Mucosa of gallbladder (tissue), 1 donor: ENCODE results near the gene ALG3. TPM values are rescaled to one million over a fixed set of nuclear protein-coding genes. Genes with fewer than 3 reads are reported as not detected.

ENCODE experiments used
- DNase-seq: peaks from one replicate; pipeline ENCODE4 v3.0.0-alpha.2; 2020; ENCODE audit warnings: low spot score
- total RNA-seq: library from RNA; stranded (reverse); gene quantifications from one replicate; pipeline ENCODE4 v1.2.1, GENCODE V29; 2021
- donor health status: DM: no; HTN: no; CAD: no.

ALG3 gene
- total RNA-seq, 1 donor from 2014 or later, result 44.7 TPM

DNA sequence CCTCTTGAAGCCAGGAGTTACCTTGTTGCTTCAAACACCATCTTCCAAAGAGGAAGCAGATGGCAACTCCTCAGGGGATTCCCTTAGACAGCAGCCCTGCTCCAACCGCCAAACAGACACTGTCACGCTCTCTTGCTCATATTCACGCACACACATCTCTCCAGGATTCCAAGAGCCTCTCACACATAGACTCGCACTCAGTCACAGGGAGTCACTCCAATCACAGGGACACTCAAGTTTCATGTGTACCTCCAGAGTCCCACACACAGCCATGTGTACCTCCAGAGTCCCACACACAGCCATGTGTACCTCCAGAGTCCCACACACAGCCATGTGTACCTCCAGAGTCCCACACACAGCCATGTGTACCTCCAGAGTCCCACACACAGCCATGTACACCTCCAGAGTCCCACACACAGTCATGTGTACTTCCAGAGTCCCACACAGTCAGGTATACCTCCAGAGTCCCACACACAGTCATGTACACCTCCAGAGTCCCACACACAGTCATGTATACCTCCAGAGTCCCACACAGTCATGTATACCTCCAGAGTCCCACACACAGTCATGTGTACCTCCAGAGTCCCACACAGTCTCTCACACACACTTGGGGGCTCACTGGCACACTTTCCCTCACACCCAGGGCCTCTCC is 13.3 kb downstream of the ALG3 start:
- DNase-seq, result no peak

DNA sequence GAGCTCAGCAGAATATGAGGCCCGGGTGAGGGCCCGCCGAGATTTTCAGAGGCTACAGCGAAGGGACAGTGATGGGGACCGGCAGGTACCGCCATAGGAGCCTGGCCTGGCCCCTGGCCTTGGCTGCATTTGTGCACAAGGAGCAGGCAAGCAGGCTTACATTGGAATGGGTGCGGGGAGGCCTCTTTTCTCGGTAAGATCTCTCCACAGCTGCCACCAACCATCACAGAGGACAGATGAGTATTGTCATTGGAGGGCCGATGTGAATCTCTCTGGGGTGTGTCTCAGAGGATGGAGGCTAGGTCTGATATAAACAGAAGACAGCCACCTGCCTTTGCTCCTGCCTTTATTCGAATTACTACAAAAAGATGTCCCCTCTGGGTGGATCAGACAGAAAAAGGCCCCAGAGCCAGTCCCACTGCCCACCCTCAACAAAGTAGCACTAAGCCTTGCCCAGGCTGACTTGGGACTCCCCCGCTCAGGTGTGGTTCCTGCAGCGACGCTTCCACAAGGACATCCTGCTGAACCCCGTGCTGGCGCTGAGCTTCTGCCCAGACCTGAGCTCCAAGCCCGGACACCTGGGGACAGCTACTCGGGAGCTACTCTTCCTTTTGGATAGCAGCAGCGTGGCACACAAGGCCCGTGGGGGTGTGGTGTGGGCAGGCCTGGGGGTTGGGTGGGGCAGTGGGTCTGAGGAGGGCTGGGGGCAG is 13.9 kb downstream of the ALG3 start:
- DNase-seq, result no peak

DNA sequence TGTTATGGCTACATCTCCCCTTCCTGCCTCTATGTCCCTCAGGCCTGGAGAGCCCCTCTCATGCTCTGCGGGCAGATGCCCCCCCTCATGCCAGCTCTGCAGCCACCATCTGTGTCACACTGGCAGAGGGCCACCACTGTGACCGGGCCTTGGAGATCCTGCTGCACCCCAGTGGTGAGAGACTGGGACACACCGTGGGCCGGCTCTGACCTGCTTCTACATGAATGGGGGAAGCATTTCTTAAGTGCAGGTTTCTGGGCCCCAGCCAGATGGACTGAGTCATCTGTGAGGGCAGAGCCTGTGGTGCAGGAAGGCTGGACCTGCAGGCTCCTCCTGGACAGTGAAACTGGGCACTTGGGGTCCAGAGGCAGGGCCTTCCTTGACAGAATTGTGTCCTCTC is 14.5 kb downstream of the ALG3 start:
- DNase-seq, result peak; percentile 76

DNA sequence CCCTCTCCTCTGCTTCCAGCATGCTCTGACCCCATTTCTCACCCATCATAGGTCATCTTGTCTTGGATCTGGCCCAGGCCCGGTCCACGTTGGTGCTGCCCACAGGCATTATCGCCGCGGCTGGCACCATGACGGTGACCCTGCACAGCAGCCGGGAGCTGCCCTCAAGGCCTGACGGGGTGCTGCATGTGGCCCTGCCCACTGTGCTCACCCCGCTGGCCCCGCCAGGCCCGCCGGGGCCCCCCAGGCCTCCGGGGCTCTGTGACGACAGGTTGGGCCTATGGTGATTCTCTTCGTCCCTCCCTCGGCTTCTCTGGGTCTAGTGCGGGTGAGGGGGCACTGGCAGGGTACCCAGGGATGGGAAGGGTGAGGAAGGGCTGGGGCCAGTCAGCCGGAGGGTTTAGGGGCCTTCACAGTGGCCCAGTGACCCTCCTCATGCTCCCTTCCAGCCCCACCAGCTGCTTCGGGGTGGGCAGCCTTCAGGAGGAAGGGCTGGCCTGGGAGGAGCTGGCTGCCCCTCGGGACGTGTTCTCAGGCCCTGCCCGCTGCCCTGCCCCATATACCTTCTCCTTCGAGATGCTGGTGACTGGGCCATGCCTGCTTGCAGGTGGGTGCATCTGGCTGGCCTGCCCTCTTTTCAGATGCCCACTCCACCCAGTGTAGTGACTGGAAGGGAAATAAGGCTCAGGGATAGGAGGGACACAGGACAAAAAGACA is 15.5 kb downstream of the ALG3 start:
- DNase-seq, result no peak

DNA sequence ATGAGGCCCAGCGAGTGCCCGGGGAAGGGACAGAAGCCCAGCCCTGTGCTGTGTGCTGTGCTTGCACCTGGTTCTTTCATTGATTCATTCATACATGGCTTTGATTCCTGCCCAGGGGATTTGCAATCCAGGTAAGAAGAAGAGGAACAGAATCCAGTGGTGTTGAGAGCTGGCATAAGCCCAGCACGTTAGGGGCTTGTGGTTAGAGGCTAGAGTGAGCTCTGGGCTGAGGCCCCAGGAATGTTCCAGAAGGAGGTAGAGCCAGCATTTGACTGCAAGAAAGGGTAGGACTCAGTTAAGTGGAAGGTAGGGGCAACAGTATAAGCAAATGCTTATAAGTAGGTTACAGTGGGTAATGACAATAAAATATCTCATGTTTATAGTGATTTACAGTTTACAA is 17.1 kb downstream of the ALG3 start:
- DNase-seq, result no peak

DNA sequence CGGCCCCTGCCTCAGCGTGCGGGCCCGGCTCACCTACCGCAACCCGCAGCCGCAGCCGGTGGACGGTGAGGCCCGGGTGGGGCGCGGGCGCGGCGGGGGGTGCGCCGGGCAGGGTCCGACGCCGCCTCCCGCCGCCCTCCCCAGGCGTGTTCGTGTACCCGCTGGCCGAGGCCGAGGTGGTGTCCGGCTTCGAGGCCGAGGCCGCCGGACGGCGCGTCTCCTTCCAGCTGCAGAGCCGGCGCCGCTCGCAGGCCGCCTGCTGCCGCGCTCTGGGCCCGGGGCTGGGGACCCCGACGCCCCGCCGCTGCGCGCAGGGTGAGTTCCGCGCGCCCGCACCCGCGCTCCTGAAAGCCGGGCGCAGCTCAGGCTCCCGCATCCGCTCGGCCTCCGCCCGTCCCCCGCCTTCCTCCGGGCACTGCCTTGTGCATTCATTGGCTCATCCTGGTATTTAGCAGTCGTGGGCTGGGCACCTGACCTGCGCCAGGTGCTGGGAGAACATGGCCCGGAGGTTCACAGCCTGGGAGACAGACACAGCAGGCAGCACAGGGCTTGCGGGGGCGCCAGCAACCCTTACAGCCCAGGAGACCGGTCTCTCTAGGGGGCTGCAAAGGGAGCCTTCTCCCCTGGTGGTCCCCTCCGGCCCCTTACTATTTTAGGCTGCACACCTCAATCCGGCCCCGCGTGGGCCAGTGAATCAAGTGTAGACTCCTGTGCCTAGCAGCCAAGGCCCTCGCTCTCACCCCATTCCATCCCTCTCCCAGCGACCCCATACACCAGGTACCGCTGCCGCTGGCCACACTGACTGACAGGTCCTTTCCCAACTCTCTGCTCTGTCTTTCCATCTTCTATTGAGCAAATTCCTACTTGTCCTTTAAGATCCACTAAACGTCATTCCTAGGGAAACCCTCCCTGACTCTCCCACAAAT is 17.9 kb downstream of the ALG3 start:
- no peak for DNase-seq

DNA sequence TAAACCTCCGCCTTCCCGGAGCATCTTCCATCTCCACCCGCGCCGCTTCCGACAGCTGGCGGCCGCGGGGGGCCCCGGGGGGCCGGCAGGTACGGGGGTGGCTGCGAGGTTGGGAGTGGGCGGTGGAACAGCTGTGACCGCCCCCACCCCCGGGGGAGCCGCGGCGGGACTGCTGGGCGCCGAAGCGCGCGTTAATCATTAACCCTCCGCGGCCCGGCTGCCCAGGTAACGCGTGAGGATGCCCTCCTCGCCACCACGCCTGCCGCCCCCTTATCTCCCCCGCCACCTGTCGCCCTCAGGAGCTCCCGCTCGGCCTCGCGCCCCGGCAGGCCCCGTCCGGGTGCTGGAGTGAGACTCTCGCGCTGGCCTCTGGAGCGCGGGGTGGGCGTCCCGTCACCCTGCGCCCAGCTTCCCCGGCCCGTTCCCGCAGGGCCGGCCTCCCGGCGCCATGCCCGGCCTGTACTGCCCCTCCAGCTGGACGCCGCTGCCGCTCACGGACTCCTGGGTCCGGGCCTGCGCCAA is 18.6 kb downstream of the ALG3 start:
- DNase-seq, result no peak

DNA sequence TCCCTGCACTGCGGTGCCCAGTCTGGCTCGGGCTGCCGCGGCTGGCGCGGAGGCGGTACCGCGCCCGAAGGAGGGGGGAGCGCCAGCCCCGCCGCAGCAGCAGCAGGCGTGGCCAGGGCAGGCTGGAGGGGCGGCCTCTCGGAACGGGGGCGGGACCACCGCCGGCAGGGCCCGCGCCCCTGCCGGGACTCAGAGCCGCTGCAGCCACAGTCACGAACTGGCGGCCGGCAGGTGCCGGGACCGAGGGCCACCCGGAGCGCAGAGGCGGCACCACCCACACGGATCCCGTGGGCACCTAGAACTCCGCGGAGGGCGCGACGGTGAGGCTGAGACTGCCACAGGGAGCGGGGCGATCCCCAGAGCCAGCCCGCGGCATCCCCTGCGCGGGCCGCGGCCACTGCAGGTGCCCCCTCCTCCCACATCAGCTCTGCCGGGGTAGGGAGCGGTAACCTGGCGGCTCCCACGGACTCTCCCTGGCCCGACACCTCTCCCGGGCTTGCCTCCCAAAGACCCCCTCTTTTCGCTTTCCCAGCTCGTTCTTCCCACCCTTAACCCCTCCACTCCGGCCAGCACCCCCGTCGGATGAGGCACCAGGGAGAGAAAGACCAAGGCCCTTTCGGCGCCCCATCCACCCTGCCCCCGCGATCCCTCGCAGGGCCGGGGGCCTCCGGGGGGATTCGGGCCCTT is 19.2 kb downstream of the ALG3 start, which contains the start of gene VWA5B2:
VWA5B2 (plus strand) TSS at position 192 of the 687 bp plus-strand sequence. CDS start 944 bp downstream, outside the sequence.
- DNase-seq, result peak; percentile 23

DNA sequence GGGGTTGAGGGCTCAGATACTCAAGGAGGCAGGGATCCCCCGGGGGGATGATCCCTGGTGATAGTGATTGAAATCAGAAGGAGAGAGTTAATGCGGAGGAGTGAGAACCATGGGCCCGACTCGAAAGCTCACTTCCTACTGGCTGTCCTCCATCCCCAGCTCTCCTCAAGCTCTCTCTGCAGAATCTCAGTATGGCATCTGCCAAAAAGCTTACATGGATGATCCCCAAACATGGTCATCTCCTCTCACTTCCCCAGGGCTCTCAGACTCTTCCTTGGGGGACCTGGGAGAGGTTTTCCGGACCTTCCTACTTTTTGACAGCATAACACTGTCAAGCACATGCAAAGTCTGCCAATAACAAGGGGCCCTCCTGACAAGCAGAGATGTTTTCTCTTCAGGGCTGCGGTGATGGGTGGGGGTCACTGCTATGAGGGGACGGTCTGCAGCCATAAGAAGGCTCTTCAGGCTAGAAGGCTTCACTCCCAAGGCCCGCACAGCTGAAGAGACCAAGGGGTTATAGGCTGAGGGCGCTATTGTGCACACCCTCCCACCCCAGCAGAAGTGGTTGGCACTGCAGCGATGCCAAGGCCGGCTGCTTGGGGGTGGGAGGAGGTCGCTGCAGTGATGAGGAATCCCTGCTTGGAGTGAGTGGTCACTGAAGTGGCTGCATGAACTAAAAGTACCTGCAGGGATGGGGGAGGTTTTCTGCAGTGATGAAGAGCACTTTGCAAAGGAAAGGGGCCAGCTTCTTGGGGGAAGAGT is 20.2 kb downstream of the ALG3 start:
- no peak for DNase-seq

DNA sequence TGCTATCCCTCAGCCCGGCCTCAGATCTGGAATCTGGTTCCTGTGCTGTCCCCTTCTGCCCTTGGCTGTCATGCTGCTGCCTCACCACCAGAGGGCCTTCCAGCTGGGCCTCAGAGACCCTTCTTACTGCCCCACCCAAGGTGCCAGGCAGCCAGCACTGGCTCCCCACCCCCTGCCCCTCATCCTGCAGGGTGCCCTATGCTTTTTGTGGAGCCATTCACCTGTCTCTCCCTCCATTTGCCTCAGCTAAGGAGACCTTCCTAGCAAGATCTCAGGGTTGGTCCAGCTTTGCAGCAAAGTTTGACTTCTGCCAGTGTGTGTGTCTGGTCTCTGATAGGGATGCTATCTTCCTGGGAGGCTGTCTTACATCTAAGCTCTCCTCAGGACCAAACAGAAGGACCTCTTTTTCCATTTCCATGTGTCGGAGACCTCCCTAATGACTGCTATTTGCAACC is 21.3 kb downstream of the ALG3 start:
- DNase-seq, result no peak

DNA sequence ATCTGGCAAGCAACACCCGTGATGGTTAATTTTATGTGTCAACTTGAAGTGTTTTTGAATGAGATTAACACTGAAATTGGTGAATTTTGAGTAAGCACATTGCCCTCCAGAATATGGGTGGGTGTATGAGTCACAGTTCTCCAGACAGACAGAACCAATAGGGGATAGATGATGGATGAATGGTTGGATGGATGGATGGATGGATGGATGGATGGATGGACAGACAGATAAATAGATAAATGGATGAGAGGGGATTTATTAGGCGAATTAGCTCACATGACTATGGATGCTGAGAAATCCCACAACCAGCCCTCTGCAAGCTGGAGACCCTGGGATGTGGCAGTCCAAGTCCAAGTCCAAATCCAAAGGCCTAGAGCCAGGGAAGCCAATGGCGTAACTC is 24.8 kb downstream of the ALG3 start:
- no peak for DNase-seq

DNA sequence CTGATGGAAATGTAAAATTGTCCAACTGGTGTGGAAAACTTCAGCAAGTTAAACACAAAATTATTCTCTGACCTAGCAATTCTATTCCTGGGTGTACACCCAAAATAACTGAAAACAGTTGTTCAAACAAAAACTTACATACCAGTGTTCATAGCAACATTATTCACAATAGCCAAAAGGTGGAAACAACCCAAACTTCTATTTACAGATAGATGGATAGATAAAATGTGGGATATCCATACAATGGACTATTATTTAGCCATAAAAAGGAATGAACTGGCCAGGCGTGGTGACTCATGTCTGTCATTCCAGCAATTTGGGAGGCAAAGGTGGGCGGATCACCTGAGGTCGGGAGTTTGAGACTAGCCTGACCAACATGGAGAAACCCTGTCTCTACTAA is 26.2 kb downstream of the ALG3 start:
- no peak for DNase-seq

DNA sequence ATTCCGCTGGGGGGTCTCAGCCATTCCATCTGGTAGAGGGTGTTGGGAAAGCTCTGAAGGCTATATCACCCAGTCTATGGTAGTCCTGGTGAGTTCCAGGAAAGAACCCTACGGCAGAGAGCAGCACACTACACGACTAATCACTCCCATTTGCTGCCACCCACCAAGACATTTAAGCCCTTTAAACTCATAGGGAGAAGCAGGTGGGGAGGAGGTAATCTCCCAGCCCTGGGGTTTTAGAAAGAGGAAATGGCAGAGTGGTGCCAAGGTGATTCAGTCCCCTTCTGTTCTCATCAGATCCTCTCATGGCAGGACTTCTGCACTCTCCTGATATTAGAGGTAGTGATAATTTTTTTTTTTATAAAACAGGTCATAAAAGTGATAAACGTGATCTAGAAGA is 29.9 kb downstream of the ALG3 start:
- no peak for DNase-seq

DNA sequence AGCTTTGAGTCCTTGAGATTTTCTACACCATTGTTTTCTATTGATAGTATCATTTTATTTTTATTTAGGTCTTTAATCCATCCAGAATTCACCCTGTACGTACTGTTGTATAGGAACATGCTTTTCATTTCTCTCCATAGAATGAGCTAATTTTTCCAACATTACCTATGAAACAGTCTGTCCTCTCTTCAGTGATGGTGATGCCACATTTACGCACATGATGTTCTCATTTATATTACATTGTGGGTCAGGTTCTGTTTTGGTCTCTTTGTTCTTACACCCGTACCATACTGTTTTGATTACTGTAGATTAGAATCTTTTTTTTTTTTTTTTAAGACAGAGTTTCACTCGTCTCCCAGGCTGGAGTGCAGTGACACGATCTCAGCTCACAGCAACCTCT is 37.0 kb downstream of the ALG3 start:
- DNase-seq, result no peak

DNA sequence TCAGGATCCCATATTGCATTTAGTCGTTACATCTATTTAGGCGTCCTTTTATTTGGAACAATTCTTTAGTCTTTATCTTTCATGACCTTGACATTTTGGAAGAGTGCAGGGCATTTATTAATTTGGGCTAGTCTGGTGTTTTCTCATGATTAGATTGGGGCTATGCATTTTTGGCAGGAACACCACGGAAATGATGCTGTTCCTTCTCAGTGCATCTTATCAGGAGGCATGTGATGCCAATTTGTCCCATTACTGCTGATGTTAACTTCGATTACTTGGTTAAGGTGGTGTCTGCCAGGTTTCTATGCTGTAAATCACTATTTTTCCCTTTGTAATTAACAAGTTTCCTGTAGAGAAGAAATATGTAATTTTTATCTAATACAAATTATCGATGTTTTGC is 37.5 kb downstream of the ALG3 start:
- DNase-seq, result no peak

DNA sequence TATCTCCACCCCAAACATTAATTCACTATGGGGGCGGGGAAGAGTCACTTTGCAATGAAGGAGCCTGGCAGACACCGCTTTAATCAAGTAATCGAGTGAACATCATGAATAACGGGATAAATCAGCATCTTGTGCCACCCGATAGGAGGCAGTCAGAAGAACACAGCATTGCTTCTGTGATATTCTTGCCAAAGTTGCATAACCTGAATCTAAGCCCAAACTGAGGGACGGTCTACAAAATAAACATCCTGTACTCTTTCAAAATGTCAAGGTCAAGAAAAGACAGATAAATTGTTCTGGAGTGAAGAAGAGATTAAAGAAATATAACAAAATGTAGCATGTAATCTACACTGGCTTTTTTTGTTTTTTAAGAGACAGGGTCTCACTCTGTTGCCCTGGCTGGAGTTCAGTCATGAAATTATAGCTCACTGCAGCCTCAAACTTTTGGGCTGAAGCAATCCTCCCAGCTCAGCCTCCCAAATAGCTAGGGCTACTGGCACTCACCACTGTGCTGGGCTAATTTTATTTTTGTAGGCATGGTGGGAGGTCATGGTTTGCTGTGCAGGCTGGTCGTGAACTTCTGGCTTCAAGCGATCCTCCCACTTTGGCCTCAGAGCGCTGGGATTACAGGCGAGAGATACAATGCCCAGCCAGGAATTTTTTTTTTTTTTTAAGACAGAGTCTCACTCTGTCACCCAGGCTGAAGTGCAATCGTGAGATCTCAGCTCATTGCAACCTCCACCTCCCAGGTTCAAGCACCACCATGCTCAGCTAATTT is 39.4 kb downstream of the ALG3 start:
- no peak for DNase-seq

DNA sequence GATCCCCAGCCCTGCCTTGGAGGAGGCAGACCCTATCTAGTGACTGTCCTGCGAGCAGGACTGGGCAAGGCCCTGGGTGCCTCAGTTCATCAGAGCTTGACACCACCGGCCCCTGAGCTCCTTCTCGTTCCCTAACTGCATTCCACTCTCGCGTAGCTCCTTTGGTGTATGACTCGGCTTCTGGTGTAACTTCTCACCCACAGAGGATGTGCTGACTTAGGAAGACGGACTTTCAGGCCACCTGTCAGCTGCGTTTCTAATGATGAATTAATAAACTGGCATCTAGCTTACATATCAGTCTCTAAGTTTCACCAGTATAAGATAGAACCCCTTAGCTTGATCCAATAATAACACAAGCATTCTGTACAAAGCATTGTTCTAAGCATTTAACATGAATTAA is 45.2 kb downstream of the ALG3 start:
- no peak for DNase-seq

DNA sequence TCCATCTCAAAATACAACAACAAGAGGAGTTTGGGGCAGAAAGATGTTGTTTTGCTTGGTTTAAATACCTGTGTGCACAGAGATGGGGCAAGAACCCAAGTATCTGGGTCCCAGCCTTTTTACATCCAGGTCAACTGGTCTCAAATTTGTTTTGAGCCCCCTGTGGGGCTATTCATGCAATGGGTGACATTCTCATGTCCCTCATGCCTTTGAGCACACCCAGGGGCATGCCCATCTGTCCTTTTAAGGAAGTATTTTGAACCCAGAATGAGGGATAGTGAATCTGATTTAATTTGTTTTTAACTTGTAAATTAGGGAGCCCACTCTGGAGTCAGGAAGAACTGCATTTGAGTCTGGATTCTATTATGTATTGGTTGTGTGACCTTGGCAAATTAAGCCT is 47.9 kb downstream of the ALG3 start:
- DNase-seq, result no peak

DNA sequence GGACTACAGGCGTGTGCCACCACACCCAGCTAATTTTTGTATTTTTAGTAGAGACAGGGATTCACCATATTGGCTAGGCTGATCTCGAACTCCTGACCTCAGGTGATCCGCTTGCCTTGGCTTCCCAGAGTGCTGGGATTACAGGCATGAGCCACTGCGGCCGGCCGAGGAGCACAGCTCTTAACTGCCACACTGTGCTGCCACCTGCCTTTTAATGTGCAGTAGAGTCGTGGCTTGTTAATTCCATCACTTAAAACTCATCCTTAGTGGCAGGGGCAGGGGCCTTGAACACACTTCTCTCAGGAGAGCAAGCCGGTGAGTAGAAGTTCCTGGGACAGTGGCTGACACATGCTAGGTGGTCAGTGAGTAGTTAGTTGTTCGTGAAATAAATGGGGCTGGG is 50.3 kb downstream of the ALG3 start:
- no peak for DNase-seq
